Gastrocnemius medialis (tissue), 4 donors: ENCODE results near the gene UBAP1L.

ENCODE experiments used
- POLR2A ChIP-seq, 2 donors: fragments of 450-650 bp; IDR thresholded peaks; one replicate each; pipeline ENCODE4 v1.6.1; 2017; ENCODE audit warnings: antibody characterized with exemption in 2 of 2, mild to moderate bottlenecking in 2 of 2, moderate library complexity in 2 of 2
- TF ChIP-seq, protein P1 (sequence below), 5 experiments: fragments of 450-650 bp in 3 of 5; fragments of 200-600 bp in 2 of 5; sonication (generic) in 2 of 5; IDR thresholded peaks in 4 of 5; conservative IDR thresholded peaks in 1 of 5; 1 replicate in 4 of 5; 2 replicates in 1 of 5; pipeline ENCODE4 v1.5.1; 2016 to 2019; ENCODE audit warnings: antibody characterized with exemption in 5 of 5, mild to moderate bottlenecking in 3 of 5, moderate library complexity in 3 of 5

DNA sequence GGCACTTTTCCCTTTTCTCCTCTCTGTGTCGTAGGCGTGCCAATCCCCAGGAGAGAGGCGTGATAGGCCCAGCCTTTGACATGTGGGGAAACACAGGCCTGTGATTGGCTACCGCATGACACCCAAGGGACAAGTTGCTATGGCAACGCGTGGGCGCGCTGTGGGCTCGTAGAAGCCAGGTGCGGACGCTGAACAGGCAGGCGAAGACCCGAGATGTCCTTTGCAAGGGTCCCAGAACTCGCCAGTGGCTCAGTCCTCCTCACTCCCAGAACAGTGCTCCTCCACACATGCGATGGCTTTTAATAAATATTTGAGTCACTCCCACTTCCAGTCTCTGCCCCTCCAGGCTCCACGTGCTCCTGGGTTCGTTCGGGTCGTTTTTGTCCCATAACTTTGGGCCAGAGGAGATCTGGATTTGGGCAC, 65.6 kb downstream of the UBAP1L start:
- no peak for TF ChIP-seq POLR2A (IDR thresholded peaks at IDR 0.05)
- TF ChIP-seq, protein P1, sequence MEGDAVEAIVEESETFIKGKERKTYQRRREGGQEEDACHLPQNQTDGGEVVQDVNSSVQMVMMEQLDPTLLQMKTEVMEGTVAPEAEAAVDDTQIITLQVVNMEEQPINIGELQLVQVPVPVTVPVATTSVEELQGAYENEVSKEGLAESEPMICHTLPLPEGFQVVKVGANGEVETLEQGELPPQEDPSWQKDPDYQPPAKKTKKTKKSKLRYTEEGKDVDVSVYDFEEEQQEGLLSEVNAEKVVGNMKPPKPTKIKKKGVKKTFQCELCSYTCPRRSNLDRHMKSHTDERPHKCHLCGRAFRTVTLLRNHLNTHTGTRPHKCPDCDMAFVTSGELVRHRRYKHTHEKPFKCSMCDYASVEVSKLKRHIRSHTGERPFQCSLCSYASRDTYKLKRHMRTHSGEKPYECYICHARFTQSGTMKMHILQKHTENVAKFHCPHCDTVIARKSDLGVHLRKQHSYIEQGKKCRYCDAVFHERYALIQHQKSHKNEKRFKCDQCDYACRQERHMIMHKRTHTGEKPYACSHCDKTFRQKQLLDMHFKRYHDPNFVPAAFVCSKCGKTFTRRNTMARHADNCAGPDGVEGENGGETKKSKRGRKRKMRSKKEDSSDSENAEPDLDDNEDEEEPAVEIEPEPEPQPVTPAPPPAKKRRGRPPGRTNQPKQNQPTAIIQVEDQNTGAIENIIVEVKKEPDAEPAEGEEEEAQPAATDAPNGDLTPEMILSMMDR (IDR thresholded peaks at IDR 0.05 in 4 of 5, conservative IDR thresholded peaks at IDR 0.05 in 1 of 5) = no peak
